Measurements from ENCODE around the gene KIF13A.
"Not testable (repeated sequence)": the region's sequence is repeated elsewhere in the genome, so short reads cannot be mapped to it uniquely, and the experiment has no call there.

The KIF13A gene

GRCh38 chr6:17914651-17915050 lies 72.8 kb downstream of the KIF13A start:
- no peak overlapping the region for H3K4me3 ChIP-seq (ENCODE audit: low read depth, low read length)
- TF ChIP-seq, protein P1, sequence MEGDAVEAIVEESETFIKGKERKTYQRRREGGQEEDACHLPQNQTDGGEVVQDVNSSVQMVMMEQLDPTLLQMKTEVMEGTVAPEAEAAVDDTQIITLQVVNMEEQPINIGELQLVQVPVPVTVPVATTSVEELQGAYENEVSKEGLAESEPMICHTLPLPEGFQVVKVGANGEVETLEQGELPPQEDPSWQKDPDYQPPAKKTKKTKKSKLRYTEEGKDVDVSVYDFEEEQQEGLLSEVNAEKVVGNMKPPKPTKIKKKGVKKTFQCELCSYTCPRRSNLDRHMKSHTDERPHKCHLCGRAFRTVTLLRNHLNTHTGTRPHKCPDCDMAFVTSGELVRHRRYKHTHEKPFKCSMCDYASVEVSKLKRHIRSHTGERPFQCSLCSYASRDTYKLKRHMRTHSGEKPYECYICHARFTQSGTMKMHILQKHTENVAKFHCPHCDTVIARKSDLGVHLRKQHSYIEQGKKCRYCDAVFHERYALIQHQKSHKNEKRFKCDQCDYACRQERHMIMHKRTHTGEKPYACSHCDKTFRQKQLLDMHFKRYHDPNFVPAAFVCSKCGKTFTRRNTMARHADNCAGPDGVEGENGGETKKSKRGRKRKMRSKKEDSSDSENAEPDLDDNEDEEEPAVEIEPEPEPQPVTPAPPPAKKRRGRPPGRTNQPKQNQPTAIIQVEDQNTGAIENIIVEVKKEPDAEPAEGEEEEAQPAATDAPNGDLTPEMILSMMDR (IDR thresholded peaks at IDR 0.05; ENCODE audit: low read depth, low read length): no peak

DNA sequence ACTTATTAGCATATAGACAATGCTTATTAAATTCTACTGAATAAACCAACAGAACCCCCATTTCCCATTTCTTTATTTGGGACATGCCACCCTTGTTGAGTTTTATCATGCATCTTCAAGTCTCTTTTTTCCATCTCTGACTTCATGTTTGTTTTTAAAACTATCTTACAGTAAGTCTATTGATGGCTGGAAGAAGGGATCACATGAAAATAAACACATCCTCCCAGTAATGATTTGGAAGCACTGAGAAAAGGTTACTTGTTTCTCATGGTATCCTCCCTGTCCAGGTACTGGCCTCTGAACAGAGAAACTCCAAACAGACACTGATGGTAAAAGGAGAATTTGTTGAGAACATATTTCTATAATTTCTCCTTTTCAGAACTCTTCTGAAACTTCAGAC lies 74.9 kb downstream of the KIF13A start:
- H3K4me3 ChIP-seq (ENCODE audit: low read depth, low read length): no peak overlapping the region
- TF ChIP-seq, protein P1 (IDR thresholded peaks at IDR 0.05; ENCODE audit: low read depth, low read length): no peak

DNA sequence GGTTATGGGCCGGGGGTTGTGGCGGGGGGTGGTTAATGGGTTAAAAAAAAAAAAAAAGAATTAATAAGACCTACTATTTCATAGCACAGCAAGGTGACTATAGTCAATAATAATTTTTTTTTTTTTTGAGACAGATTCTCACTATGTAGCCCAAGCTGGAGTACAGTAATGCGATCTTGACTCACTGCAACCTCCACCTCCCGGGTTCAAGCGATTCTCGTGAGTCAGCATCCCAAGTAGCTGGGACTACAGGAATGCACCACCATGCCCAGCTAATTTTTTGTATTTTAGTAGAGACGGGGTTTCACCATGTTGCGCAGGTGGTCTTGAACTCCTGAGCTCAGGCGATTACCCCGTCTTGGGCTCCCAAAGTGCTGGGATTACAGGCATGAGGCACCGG lies 75.8 kb downstream of the KIF13A start:
- H3K4me3 ChIP-seq (ENCODE audit: low read depth, low read length): not testable (repeated sequence)

DNA sequence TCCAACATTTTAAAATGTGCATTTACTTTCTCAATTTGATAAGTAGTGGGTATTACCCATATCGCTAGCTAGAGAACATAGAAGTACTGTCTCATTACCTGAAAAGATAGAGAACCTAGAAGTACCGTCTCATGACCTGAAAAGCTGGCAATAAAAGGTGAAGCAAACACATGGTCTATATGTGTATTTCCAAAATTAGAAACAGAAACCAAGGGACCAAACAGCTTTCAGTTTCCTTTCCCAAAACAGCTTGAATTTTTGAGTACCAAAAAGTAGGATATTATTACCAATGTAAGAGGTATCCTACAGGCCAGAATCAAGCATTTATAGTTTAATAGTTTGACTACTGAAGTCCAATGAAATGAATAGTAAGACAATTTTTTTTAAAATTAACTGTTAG lies 77.2 kb downstream of the KIF13A start:
- TF ChIP-seq, protein P1 (IDR thresholded peaks at IDR 0.05; ENCODE audit: low read depth, low read length): no peak
- no peak overlapping the region for H3K4me3 ChIP-seq (ENCODE audit: low read depth, low read length)

- no peak overlapping the region for H3K4me3 ChIP-seq (ENCODE audit: low read depth, low read length)
- TF ChIP-seq, protein P1 (IDR thresholded peaks at IDR 0.05; ENCODE audit: low read depth, low read length): no peak
Observed at GRCh38 chr6:17908831-17909230, 78.6 kb downstream of the KIF13A start.

- TF ChIP-seq, protein P1 (IDR thresholded peaks at IDR 0.05; ENCODE audit: low read depth, low read length): peak; percentile 30; the same call in 1 of the 2 replicates
- H3K4me3 ChIP-seq (ENCODE audit: low read depth, low read length): no peak overlapping the region
Observed at GRCh38 chr6:17907406-17908229, 79.8 kb downstream of the KIF13A start.

DNA sequence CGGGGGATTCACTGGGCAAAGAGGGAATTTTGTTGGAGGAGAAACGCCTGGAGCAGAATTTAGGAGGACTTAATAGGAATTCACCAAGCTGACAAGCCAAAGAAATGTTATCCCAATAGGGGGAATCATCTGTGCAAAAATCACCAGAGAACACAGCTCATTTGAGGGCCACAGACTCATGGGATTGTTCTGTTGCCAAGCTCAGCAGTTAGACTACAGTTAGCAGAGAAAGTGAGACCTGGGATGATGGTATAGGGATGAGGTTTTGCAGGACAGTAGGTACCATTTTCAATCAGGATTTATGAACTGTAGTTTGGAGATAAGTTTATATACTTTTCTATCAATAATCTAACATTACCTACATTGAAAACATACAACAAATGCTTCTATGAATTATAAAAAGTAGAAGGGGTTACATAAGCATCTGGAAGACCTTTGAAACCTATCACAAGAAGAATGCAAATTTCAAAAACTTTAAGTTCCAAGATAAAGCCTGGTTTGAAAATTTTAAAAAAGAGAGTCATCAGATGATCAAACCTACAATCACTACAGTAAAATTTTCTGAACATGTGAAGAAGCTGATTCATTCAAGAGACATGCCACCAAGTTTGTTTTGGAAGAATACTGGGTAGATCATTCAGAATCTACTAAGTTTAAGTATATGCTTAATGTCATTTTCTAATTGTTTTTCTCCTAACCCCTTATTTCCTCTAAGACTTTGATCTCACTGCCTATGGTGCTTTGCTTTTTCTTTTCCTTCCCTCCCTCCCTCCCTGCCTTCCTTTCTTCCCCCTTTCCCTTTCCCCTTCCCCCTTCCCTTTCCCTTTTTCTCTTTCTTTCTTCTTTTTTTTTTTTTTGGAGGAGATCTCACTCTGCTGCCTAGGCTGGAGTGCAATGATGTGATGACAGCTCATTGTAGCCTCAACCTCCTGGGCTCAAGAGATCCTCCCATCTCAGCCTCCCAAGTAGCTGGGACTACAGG lies 81.5 kb downstream of the KIF13A start:
- TF ChIP-seq, protein P1 (IDR thresholded peaks at IDR 0.05; ENCODE audit: low read depth, low read length): no peak
- no peak overlapping the region for H3K4me3 ChIP-seq (ENCODE audit: low read depth, low read length)

All from WI38 (cell line).